HG02884 (cell line): Measurements from ENCODE around the gene WBP4.
"Not testable (repeated sequence)": the region's sequence is repeated elsewhere in the genome, so short reads cannot be mapped to it uniquely, and the experiment has no call there.

Source experiments
- ATAC-seq: cut with Tn5 transposase; IDR thresholded peaks from one replicate; pipeline ENCODE4 v1.9.1; 2021; ENCODE audit warnings: mild to moderate bottlenecking, moderate library complexity; ENCODE audit not compliant: unreplicated experiment

The WBP4 gene

GRCh38 chr13:41075485-41075884, 14.2 kb downstream of the WBP4 start:
- ATAC-seq, result no peak

- ATAC-seq, result no peak
These were observed 16.2 kb downstream of the WBP4 start for GRCh38 chr13:41077475-41077874.

DNA sequence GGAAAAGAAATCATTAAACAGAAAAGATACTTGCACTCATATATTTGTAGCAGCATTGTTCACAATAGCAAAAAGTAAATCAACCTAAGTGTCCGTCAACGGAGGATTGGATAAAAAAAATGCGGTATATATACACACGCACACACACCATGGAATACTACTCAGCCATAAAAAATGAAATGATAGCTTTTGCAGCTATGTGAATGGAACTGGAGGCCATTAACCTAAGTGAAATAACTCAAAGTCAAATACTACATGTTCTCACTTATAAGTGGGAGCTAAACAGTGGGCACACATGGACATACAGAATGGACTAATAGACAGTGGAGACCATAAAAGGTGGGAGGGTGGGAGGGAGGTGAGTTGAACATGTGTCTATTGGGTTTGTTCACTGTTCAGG, 18.4 kb downstream of the WBP4 start:
- no peak for ATAC-seq

DNA sequence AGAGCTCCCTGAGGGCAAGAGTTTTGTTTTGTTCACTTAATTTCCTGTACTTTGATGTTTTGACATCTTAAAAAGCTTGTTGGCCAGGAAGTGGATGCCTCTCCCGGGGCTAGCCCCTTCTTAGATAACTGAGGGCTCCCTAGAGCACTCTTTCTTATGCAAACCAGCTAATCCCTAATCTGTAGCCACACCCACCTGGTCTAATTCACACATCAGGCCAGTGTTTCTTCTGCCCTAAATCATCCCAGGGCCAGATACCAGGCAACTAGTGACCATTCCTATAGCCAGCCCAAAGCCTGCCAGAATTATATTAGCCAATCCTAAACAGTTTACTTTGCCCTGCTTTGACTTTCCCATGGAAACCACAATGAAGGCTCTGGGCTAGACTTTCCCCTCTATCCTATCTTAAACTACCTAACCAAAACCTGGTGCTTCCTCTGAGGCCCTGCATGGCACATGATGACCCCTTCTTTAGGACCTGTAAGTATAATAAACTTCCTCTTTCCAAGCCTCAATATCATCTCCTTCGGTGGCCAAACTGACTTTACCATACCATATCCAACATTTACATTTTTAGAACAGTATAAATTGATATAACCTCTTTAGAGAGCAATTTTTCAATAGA, 24.8 kb downstream of the WBP4 start:
- ATAC-seq, result no peak

DNA sequence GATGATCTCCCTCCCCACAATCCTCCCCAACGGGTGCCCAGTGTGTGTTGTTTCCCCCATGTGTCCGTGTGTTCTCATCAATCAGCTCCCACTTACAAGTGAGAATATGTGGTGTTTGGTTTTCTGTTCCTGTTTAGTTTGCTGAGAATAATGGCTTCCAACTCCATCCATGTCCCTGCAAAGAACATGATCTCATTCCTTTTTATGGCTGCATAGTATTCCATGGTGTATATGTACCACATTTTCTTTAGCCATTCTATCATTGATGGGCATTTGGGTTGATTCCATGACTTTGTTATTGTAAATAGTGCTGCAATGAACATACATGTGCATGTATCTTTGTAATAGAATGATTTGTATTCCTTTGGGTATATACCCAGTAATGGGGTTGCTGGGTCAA, 34.4 kb downstream of the WBP4 start:
- ATAC-seq, result not testable (repeated sequence)

DNA sequence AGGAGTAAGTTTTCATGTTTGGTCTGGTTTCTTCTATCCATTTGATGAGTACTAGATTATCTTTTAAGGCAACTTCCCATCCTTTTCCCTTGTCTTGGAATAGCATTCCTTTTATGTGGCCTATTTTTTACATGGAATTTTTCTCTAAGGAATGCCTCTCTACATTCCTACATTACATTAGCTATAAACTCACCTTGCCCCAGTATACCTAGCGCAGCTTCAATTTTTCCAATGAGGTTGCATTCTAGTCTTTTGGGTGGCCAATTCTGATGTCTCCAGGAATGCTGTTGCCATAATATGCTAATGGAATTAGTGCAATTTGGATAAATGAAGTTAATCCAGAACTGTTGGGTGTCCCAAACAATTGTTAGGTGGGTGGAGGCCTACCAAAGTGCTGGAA, 37.5 kb downstream of the WBP4 start:
- ATAC-seq, result no peak

DNA sequence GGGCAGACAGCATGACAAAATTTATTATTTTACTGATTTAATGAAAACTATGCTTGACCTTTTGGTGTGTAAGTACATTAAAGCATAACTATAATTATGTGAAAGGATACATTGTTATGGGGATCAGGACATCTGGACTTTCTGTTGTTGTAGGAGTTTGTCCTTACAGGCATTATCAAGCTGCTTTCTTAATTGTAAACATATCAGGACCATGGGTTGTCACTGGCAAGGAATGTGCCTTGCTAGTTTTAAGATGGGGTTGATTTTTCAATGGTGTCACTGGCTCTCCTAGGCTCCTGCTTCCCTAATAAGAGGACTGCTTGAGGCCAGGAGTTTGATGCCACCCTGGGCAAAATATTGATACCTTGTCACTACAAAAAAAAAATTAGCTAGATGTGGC, 38.7 kb downstream of the WBP4 start:
- ATAC-seq, result no peak

DNA sequence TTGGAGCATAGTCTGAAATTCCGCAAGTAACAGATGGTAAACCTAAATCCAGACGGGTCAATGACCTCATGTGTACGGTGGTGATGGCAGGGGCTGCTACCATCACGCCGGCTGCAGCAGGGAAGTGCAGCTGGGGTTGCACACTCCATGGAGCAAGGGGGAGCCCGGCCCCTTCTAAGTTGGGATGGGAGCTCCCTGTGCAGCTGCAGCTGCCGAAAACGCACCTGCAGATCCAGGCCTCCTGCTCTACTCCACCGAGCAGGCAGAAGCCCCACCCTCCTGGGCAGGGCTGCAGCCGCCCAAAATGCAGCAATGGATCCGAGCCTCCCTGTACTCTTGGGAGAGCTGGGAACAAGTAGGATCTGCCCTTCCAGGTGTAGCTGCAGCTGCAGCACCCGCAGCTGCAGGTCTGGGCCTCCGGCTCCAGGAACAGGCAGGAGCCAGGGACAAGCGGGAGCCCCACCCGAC, 45.8 kb downstream of the WBP4 start:
- no peak for ATAC-seq

DNA sequence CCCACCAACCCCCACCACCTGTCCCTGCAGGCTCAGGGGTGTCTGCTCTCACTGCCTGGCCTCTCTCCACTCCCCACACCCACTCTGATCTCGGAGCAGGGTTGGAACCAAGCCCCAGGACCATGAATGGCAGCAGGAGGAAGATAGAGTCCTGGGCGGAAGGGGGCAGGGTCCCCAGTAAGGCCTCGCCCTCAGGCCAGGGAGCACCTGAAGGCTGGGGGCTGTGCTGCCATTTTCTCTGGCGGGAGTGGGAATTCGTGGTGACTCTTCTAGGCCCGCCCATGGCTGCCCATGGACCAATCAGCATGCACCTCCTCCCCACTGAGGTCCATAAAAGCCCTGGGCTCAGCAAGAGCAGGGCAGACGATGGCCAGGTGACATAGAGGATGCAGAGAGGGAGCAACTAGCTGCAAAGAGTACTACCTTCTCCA, 46.3 kb downstream of the WBP4 start:
- no peak for ATAC-seq

- no peak for ATAC-seq
These were observed 50.1 kb downstream of the WBP4 start for GRCh38 chr13:41111454-41111853.

GRCh38 chr13:41117869-41118268, 56.6 kb downstream of the WBP4 start:
- ATAC-seq, result no peak

DNA sequence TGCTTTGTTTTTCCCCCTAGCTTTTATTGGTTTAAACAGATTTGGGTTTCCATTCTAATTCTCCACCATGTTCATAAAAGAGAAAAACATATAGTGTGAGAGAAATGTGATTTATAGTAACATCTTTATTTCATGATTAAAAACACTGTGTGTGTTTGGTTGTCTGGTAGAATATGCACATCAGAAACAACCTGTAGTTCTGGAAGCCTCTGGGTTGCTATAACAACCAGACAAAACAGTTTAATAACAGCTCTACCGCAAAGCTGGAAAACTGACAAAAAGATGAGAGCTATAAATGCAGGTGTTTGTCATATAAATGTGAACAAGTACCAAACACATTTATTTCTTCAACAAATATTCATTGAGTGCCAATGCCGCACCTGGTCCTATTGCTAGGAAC, 61.5 kb downstream of the WBP4 start:
- ATAC-seq, result no peak

- ATAC-seq, result no peak
These were observed 66.4 kb downstream of the WBP4 start for GRCh38 chr13:41127701-41128100.

DNA sequence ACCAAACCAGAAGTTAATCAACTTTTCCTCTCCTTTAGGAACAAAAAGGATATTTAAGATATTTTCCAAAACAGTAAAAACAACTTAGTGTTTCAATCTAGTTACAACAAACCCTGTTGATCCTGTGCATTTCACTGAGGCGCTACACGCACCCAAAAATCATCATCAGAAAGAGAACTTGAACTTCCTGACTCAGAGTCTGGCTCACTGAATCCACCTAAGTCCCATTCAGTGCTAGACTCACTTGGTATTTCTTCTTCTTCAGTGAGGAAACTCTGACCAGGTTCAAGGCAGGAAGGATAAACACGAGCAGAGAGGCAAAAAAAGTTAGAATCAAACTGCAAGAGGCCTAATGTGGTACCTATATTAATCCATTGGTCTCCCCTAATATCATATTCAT, 69.0 kb downstream of the WBP4 start:
- no peak for ATAC-seq

GRCh38 chr13:41131189-41131588, 69.9 kb downstream of the WBP4 start:
- not testable (repeated sequence) for ATAC-seq

GRCh38 chr13:41131660-41132511, 70.6 kb downstream of the WBP4 start:
- peak; percentile 3 for ATAC-seq

DNA sequence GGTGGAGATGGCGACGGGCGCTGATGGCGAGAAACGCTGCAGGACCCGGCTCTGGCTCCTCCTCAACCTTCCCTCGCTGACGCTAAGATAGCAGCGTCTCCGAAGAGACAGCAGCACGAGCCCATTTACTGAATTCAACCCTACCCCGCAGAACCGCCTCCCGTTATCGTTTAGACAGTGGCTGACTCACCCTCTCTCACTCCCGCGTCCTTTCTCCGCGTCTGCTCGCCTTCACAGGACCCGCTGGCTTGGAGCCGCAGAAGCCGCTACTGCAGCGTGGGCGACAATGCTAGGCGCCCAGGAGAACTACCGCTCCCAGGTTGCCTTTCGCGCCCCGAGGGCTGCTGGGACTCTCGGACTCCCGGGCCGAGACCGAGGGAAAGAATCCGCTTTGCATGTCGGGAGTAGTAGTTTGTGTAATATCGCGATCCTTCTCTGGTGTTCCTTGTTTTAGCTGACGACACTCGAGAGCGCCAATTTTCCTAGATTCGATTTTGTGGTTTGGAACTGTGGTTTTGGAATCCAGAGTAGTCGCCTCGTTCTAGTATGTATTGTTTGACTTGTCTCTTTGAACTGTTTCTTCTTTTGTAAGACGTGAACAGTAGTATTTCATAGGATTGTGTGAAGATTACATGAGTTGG, 71.3 kb downstream of the WBP4 start, which contains the start of gene KBTBD6:
TSS of gene KBTBD6 (minus strand) at position 291 of the 641 bp plus-strand sequence. CDS start 291 bp downstream, outside the sequence.
- ATAC-seq, result peak; percentile 96
